Stimulated activated CD4-positive, alpha-beta T cell treated with anti-CD3 and anti-CD28 coated beads, TNF-alpha, amount 100 ng/mL, for 4 hours (primary cell): ENCODE measurements around the gene MRS2.

ENCODE experiments used
- DNase-seq, 3 experiments: peaks; one replicate each; pipeline ENCODE4 v3.0.0-alpha.2; 2020; ENCODE audit warnings: low read depth in 3 of 3

MRS2 gene

GRCh38 chr6:24472181-24472580 lies 69.4 kb downstream of the MRS2 start:
- no peak for DNase-seq
